Thoracic aorta (tissue), 2 donors: ENCODE results near the gene JAKMIP2. TPM values are rescaled to one million over a fixed set of nuclear protein-coding genes. Genes with fewer than 3 reads are reported as not detected.

Experiments
- ATAC-seq: fragments of 150-250 bp; one replicate; pipeline ENCODE4 v1.8.0; 2017; ENCODE audit warnings: low read depth; ENCODE audit not compliant: insufficient number of reproducible peaks, low FRiP score
- DNase-seq: peaks from one replicate; pipeline ENCODE4 v3.0.0-alpha.2; 2020; ENCODE audit warnings: low spot score
- H3K27ac ChIP-seq, 2 donors: fragments of 200-600 bp; sonication (generic); 1 replicate in 1 of 2; 2 replicates in 1 of 2; pipeline ENCODE4 v1.5.1; 2016; ENCODE audit warnings: mild to moderate bottlenecking in 2 of 2, moderate library complexity in 2 of 2
- H3K27me3 ChIP-seq: fragments of 200-600 bp; sonication (generic); replicated peaks from 2 replicates; pipeline ENCODE4 v1.6.0; 2016; ENCODE audit warnings: mild to moderate bottlenecking; ENCODE audit not compliant: insufficient read depth
- H3K36me3 ChIP-seq: fragments of 200-600 bp; sonication (generic); one replicate; pipeline ENCODE4 v1.5.1; 2016
- H3K4me1 ChIP-seq, 2 donors: fragments of 200-600 bp; sonication (generic); 1 replicate in 1 of 2; 2 replicates in 1 of 2; pipeline versions ENCODE4 v1.5.1 to v1.6.0; 2016; ENCODE audit warnings: low read depth in 2 of 2, mild to moderate bottlenecking in 1 of 2; ENCODE audit not compliant: control insufficient read depth in 1 of 2
- H3K4me3 ChIP-seq: fragments of 200-600 bp; sonication (generic); 2 replicates; pipeline ENCODE4 v1.5.1; 2016; ENCODE audit warnings: mild to moderate bottlenecking
- H3K9me3 ChIP-seq: fragments of 200-600 bp; sonication (generic); 2 replicates; pipeline ENCODE4 v1.5.1; 2016
- CTCF ChIP-seq: fragments of 200-600 bp; sonication (generic); IDR thresholded peaks from one replicate; pipeline ENCODE4 v1.5.1; 2019; ENCODE audit warnings: antibody characterized with exemption
- total RNA-seq, 2 donors: library from RNA; depleted of rRNA; stranded (reverse); fragments of >200 nt; gene quantifications; one replicate each; pipeline versions ENCODE4 v1.1.0 to v1.2.3, GENCODE V29; 2016

The JAKMIP2 gene
- total RNA-seq, 2 donors from 2014 or later = 0.49 to 1.6 TPM

GRCh38 chr5:147788023-147788422 is 5.5 kb upstream of the JAKMIP2 start:
- no peak overlapping the region for H3K4me3 ChIP-seq
- no peaks in the 10 kb centered on the region for H3K27me3 ChIP-seq
- no peaks in the 10 kb centered on the region for H3K4me1 ChIP-seq
- ATAC-seq (no peak), DNase-seq (no peak)
- H3K9me3 ChIP-seq = no peaks in the 10 kb centered on the region
- H3K27ac ChIP-seq = no peak overlapping the region
- TF ChIP-seq CTCF = no peak
- no peaks in the 10 kb centered on the region for H3K36me3 ChIP-seq

- no peaks in the 10 kb centered on the region for H3K9me3 ChIP-seq
- peaks cover 0 to 7% of the 10 kb centered on the region in 2 donors for H3K4me1 ChIP-seq
- DNase-seq (no peak), ATAC-seq (no peak)
- H3K4me3 ChIP-seq = no peak overlapping the region
- H3K27me3 ChIP-seq = no peaks in the 10 kb centered on the region
- TF ChIP-seq CTCF = no peak
- H3K36me3 ChIP-seq = no peaks in the 10 kb centered on the region
- no peak overlapping the region for H3K27ac ChIP-seq
Observed at GRCh38 chr5:147786142-147786541, 3.6 kb upstream of the JAKMIP2 start.

GRCh38 chr5:147784146-147784987 is 1.8 kb upstream of the JAKMIP2 start:
- TF ChIP-seq CTCF = no peak
- Histone ChIP-seq H3K27ac (no peak overlapping the region), H3K4me1 (peaks cover 0 to 7% of the 10 kb centered on the region in 2 donors), H3K4me3 (no peak overlapping the region), H3K27me3 (no peaks in the 10 kb centered on the region), H3K9me3 (no peaks in the 10 kb centered on the region), H3K36me3 (no peaks in the 10 kb centered on the region)
- ATAC-seq = no peak
- DNase-seq = no peak

GRCh38 chr5:147780924-147781573 is 1.5 kb downstream of the JAKMIP2 start:
- H3K4me1 ChIP-seq = peaks cover 0 to 7% of the 10 kb centered on the region in 2 donors
- ATAC-seq (no peak), DNase-seq (no peak)
- TF ChIP-seq CTCF = no peak
- no peaks in the 10 kb centered on the region for H3K36me3 ChIP-seq
- H3K9me3 ChIP-seq = no peaks in the 10 kb centered on the region
- H3K27me3 ChIP-seq = no peaks in the 10 kb centered on the region
- H3K4me3 ChIP-seq = no peak overlapping the region
- H3K27ac ChIP-seq = no peak overlapping the region

GRCh38 chr5:147779694-147780093 is 2.8 kb downstream of the JAKMIP2 start:
- Histone ChIP-seq H3K4me1 (peaks cover 0 to 7% of the 10 kb centered on the region in 2 donors), H3K27ac (no peak overlapping the region), H3K27me3 (no peaks in the 10 kb centered on the region), H3K4me3 (no peak overlapping the region), H3K36me3 (no peaks in the 10 kb centered on the region), H3K9me3 (no peaks in the 10 kb centered on the region)
- DNase-seq (no peak), ATAC-seq (no peak)
- TF ChIP-seq CTCF = no peak
